Neutrophil (primary cell): ENCODE measurements around the gene MCOLN2.
"Not testable (repeated sequence)": the region's sequence is repeated elsewhere in the genome, so short reads cannot be mapped to it uniquely, and the experiment has no call there.

Experiments used
- H3K27ac ChIP-seq: fragments of 200-600 bp; sonication (generic); 2 replicates; pipeline ENCODE4 v1.5.1; 2016; ENCODE audit warnings: mild to moderate bottlenecking, moderate library complexity
- H3K27me3 ChIP-seq: fragments of 200-600 bp; sonication (generic); 2 replicates; pipeline ENCODE4 v1.6.0; 2016; ENCODE audit warnings: mild to moderate bottlenecking
- H3K36me3 ChIP-seq: fragments of 200-600 bp; sonication (generic); 2 replicates; pipeline ENCODE4 v1.5.1; 2017
- H3K4me1 ChIP-seq, 2 experiments: fragments of 200-600 bp in 1 of 2; sonication (generic) in 1 of 2; 1 replicate in 1 of 2; 2 replicates in 1 of 2; pipeline versions ENCODE4 v1.5.1 to v1.6.1; 2013 to 2016; ENCODE audit warnings: low read depth in 1 of 2, low read length in 1 of 2, mild to moderate bottlenecking in 1 of 2, moderate library complexity in 1 of 2; ENCODE audit not compliant: control insufficient read depth in 1 of 2, insufficient read depth in 1 of 2
- H3K4me3 ChIP-seq, 2 experiments: fragments of 200-600 bp in 1 of 2; sonication (generic) in 1 of 2; 1 replicate in 1 of 2; 2 replicates in 1 of 2; pipeline ENCODE4 v1.5.1; 2013 to 2016; ENCODE audit warnings: low read depth in 1 of 2, low read length in 1 of 2, mild to moderate bottlenecking in 1 of 2, moderate library complexity in 1 of 2
- H3K9me3 ChIP-seq: fragments of 200-600 bp; sonication (generic); 2 replicates; pipeline ENCODE4 v1.5.1; 2016
- CTCF ChIP-seq: fragments of 200-600 bp; sonication (generic); IDR thresholded peaks from 2 replicates; pipeline ENCODE4 v1.5.1; 2016; ENCODE audit warnings: antibody characterized with exemption

MCOLN2 gene

GRCh38 chr1:84995484-84996334 is 1.2 kb downstream of the MCOLN2 start:
- Histone ChIP-seq H3K27me3 (peaks cover 76% of the 10 kb centered on the region), H3K4me1 (peaks cover 23 to 28% of the 10 kb centered on the region in 2 experiments), H3K36me3 (no peaks in the 10 kb centered on the region), H3K27ac (no peak overlapping the region), H3K9me3 (no peaks in the 10 kb centered on the region), H3K4me3 (no peak overlapping the region)
- TF ChIP-seq CTCF = no peak

GRCh38 chr1:84991097-84991920 is 5.6 kb downstream of the MCOLN2 start:
- Histone ChIP-seq H3K36me3 (no peaks in the 10 kb centered on the region), H3K4me3 (no peak overlapping the region), H3K27ac (no peak overlapping the region), H3K4me1 (peaks cover 4 to 13% of the 10 kb centered on the region in 2 experiments), H3K9me3 (no peaks in the 10 kb centered on the region), H3K27me3 (peaks cover 32% of the 10 kb centered on the region)
- TF ChIP-seq CTCF = no peak

GRCh38 chr1:84988588-84988987 is 8.3 kb downstream of the MCOLN2 start:
- peaks cover 4 to 13% of the 10 kb centered on the region in 2 experiments for H3K4me1 ChIP-seq
- H3K27ac ChIP-seq = no peak overlapping the region
- H3K9me3 ChIP-seq = no peaks in the 10 kb centered on the region
- H3K4me3 ChIP-seq = no peak overlapping the region
- H3K36me3 ChIP-seq = no peaks in the 10 kb centered on the region
- H3K27me3 ChIP-seq = peaks cover 7% of the 10 kb centered on the region
- no peak for TF ChIP-seq CTCF

GRCh38 chr1:84986561-84986960 is 10.4 kb downstream of the MCOLN2 start:
- H3K27ac ChIP-seq, H3K27me3 ChIP-seq, H3K36me3 ChIP-seq, H3K4me3 ChIP-seq, H3K9me3 ChIP-seq: not testable (repeated sequence)
- H3K4me1 ChIP-seq = peaks cover 4 to 13% of the 10 kb centered on the region in 2 experiments

- no peaks in the 10 kb centered on the region for H3K9me3 ChIP-seq
- H3K4me3 ChIP-seq = no peak overlapping the region
- H3K27me3 ChIP-seq = no peaks in the 10 kb centered on the region
These were observed 11.5 kb downstream of the MCOLN2 start for GRCh38 chr1:84985365-84985764.

More at GRCh38 chr1:84985365-84985764, 11.5 kb downstream of the MCOLN2 start:
- H3K4me1 ChIP-seq = peaks cover 4 to 13% of the 10 kb centered on the region in 2 experiments
- H3K36me3 ChIP-seq = no peaks in the 10 kb centered on the region
- no peak for TF ChIP-seq CTCF
- no peak overlapping the region for H3K27ac ChIP-seq
